Hepatocyte (in vitro differentiated cells): ENCODE results near the gene MSANTD1. TPM values are rescaled to one million over a fixed set of nuclear protein-coding genes. Genes with fewer than 3 reads are reported as not detected.

Experiments used
- DNase-seq: peaks from one replicate; pipeline ENCODE4 v3.0.0-alpha.2; 2016; ENCODE audit warnings: low spot score
- H2AFZ ChIP-seq: fragments of 200-600 bp; sonication (generic); 2 replicates; pipeline ENCODE4 v1.6.0; 2016; ENCODE audit warnings: antibody characterized with exemption, mild to moderate bottlenecking
- H3K27ac ChIP-seq: fragments of 200-600 bp; sonication (generic); 2 replicates; pipeline ENCODE4 v1.5.1; 2016; ENCODE audit warnings: mild to moderate bottlenecking
- H3K27me3 ChIP-seq: fragments of 200-600 bp; sonication (generic); 2 replicates; pipeline ENCODE4 v1.6.1; 2016
- H3K36me3 ChIP-seq: fragments of 200-600 bp; sonication (generic); replicated peaks from 2 replicates; pipeline ENCODE4 v1.5.1; 2016; ENCODE audit warnings: low read depth; ENCODE audit not compliant: insufficient read depth
- H3K4me1 ChIP-seq: fragments of 200-600 bp; sonication (generic); 2 replicates; pipeline ENCODE4 v1.5.1; 2016; ENCODE audit warnings: mild to moderate bottlenecking, moderate library complexity; ENCODE audit not compliant: insufficient read depth
- H3K4me2 ChIP-seq: fragments of 200-600 bp; sonication (generic); 2 replicates; pipeline ENCODE4 v1.6.0; 2016
- H3K4me3 ChIP-seq: fragments of 200-600 bp; sonication (generic); 2 replicates; pipeline ENCODE4 v1.5.1; 2016; ENCODE audit warnings: mild to moderate bottlenecking
- H3K79me2 ChIP-seq: fragments of 200-600 bp; sonication (generic); 2 replicates; pipeline ENCODE4 v1.6.0; 2017; ENCODE audit warnings: mild to moderate bottlenecking
- H3K9me2 ChIP-seq: fragments of 200-600 bp; sonication (generic); replicated peaks from 2 replicates; pipeline ENCODE4 v1.6.0; 2017; ENCODE audit warnings: mild to moderate bottlenecking; ENCODE audit not compliant: insufficient read depth
- H3K9me3 ChIP-seq: fragments of 200-600 bp; sonication (generic); 2 replicates; pipeline ENCODE4 v1.5.1; 2016; ENCODE audit warnings: low read depth, mild to moderate bottlenecking
- H4K20me1 ChIP-seq: fragments of 200-600 bp; sonication (generic); 2 replicates; pipeline ENCODE4 v1.6.0; 2016; ENCODE audit warnings: mild to moderate bottlenecking; ENCODE audit not compliant: insufficient read depth, poor library complexity, severe bottlenecking
- CTCF ChIP-seq: fragments of 200-600 bp; sonication (generic); IDR thresholded peaks from 2 replicates; pipeline ENCODE4 v1.5.1; 2016; ENCODE audit warnings: antibody characterized with exemption, mild to moderate bottlenecking; ENCODE audit not compliant: poor library complexity
- EZH2 ChIP-seq: fragments of 200-600 bp; sonication (generic); IDR thresholded peaks from 2 replicates; pipeline ENCODE4 v1.6.1; 2016; ENCODE audit warnings: antibody characterized with exemption, mild to moderate bottlenecking, borderline replicate concordance
- EZH2phosphoT487 ChIP-seq: fragments of 200-600 bp; sonication (generic); IDR thresholded peaks from one replicate; pipeline ENCODE4 v1.6.1; 2018; ENCODE audit warnings: antibody characterized with exemption, mild to moderate bottlenecking, low read depth, moderate library complexity; ENCODE audit not compliant: unreplicated experiment, severe bottlenecking
- WGBS: methylation state at CpG from one replicate; pipeline ENCODE4 v1.1.6; 2016; ENCODE audit warnings: low lambda C conversion rate; ENCODE audit errors: missing lambda C conversion rate; 5-methylcytosine and 5-hydroxymethylcytosine counted together
- polyA plus RNA-seq: library from polyadenylated mRNA; unstranded; fragments of >200 nt; fragmentation: Nextera tagmentation; extraction: Ambion mirVana; gene quantifications from 2 replicates; pipeline ENCODE4 v1.2.1, GENCODE V29; 2016
- total RNA-seq: library from RNA; depleted of rRNA; stranded (reverse); fragments of >200 nt; gene quantifications from 2 replicates; pipeline ENCODE4 v1.2.3, GENCODE V29; 2014

The MSANTD1 gene
- total and polyA plus RNA-seq, 2 experiments from 2014 or later = 0.51 to 0.57 TPM

DNA sequence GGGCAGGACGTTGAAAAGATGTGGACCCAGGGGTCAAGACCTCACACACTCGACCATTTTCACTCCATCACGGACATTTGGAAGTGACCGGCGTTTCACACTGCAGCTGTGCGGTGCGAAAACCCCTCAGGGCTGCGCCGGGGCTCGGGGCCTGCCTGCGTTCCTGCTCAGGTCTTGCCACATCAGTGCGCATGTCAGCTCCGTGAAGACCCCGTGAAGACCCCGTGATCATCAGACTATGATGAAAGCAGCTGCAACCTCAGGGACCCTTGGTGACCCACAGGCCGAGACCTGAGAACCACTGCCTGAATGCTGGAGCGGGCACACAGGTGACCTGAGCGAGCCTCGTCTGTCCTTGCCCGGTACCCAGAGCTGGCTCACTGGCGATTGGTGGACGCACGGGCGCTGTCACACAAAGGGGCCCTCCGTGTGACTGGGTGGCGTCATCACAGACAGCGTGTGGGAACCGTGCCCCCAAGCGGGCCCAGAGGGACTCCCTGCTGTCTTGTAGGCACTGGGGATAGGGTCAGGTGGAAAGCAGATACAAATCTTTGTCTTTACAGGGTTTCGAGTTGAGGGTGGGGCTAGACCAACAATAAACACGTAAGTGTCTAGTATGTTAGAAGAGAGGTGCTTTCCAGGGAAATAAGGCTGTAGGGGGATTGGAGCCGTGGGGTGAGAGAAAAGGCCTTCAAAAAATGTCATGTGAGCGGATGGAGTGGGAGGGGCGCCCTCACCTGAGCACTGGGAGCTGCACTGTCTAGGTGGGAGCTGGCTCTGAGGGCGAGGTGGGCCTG is 12.7 kb downstream of the MSANTD1 start:
- DNase-seq = no peak
- no peaks in the 10 kb centered on the region for H3K36me3 ChIP-seq
- TF ChIP-seq EZH2 (no peak), EZH2phosphoT487 (no peak), CTCF (no peak)
- no peaks in the 10 kb centered on the region for H3K79me2 ChIP-seq
- no peaks in the 10 kb centered on the region for H3K4me1 ChIP-seq
- 95% methylated on average over 35 of the region's 35 CpGs for whole genome bisulfite sequencing
- H3K9me3 ChIP-seq = no peaks in the 10 kb centered on the region
- H3K27me3 ChIP-seq = no peaks in the 10 kb centered on the region
- no peak overlapping the region for H3K4me2 ChIP-seq
- no peaks in the 10 kb centered on the region for H4K20me1 ChIP-seq
- H3K9me2 ChIP-seq = no peaks in the 10 kb centered on the region
- H3K27ac ChIP-seq = no peak overlapping the region
- no peak overlapping the region for H2AFZ ChIP-seq
- H3K4me3 ChIP-seq = no peak overlapping the region

DNA sequence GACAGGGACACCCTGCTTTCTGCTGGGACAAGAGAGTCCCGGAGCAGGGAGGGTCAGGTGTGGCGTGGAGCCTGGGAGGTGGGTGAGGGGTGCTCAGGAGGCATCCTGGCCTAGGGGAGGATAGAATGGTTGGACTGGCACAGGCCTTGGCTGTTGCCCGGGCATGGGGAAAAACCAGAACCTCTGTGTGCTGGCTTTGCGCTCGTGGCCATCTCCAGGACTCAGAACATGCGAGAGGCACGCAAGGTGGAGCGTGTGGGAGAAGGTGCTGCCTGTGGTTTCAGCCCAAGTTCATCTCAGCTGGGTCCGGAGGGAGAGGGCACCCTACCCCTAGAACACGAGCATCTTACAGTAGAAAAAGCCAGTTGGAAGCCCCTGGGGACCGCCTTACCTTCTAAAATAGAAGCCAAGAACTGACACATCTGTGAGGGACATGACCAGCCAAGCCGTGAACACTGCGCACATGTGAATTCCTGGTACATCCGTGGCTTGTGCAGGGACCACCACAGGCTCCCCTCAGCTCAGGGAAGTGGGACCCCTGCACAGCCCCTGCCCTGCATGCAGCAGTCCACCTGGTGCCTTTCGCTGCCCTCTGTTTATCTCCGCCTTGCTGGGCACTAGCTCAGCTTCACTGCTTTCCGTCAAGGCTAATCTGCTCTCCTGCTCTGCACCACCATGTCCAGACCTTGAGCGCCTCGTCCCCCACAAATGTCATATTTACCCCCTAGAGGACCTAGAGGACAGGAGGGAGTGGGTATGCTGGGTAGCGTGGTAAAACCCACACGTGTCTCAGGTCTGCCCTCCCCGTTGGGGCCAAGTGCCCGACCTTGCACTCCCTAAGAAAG is 13.5 kb downstream of the MSANTD1 start:
- Histone ChIP-seq H3K27ac (no peak overlapping the region), H3K4me2 (no peak overlapping the region), H3K9me2 (no peaks in the 10 kb centered on the region), H3K9me3 (no peaks in the 10 kb centered on the region), H3K4me1 (no peaks in the 10 kb centered on the region), H3K4me3 (no peak overlapping the region), H3K27me3 (no peaks in the 10 kb centered on the region), H3K79me2 (no peaks in the 10 kb centered on the region), H3K36me3 (no peaks in the 10 kb centered on the region), H4K20me1 (no peaks in the 10 kb centered on the region), H2AFZ (no peak overlapping the region)
- WGBS = 95% methylated on average over 23 of the region's 23 CpGs
- DNase-seq = no peak
- no peak for TF ChIP-seq EZH2
- TF ChIP-seq CTCF = no peak

GRCh38 chr4:3263053-3263875 is 14.3 kb downstream of the MSANTD1 start:
- no peak overlapping the region for H2AFZ ChIP-seq
- H4K20me1 ChIP-seq = no peaks in the 10 kb centered on the region
- no peaks in the 10 kb centered on the region for H3K27me3 ChIP-seq
- H3K79me2 ChIP-seq = no peaks in the 10 kb centered on the region
- WGBS = 87% methylated on average over 28 of the region's 28 CpGs
- DNase-seq = no peak
- no peak overlapping the region for H3K4me2 ChIP-seq
- no peaks in the 10 kb centered on the region for H3K36me3 ChIP-seq
- no peak overlapping the region for H3K27ac ChIP-seq
- TF ChIP-seq CTCF (no peak), EZH2 (no peak), EZH2phosphoT487 (no peak)
- H3K4me3 ChIP-seq = no peak overlapping the region
- no peaks in the 10 kb centered on the region for H3K9me3 ChIP-seq
- H3K9me2 ChIP-seq = no peaks in the 10 kb centered on the region
- H3K4me1 ChIP-seq = no peaks in the 10 kb centered on the region
